Activated CD8-positive, alpha-beta T cell treated with anti-CD3 and anti-CD28 coated beads, Interleukin-2, amount 10 ng/mL, durations not matched to agents 7 days and 5 days (primary cell): Measurements from ENCODE around the gene FUT8. TPM values are rescaled to one million over a fixed set of nuclear protein-coding genes. Genes with fewer than 3 reads are reported as not detected.
A peak's percentile ranks its signal among the peaks of the same experiment; 100 is the strongest.

Source experiments
- ATAC-seq: fragments of 150-1000 bp; cut with Tn5 transposase; one replicate; pipeline ENCODE4 v1.10.0; 2021; ENCODE audit warnings: moderate library complexity
- CTCF ChIA-PET: fragments of 350-600 bp; sonication (Branson Sonifier 250); formaldehyde crosslinking; loops from one replicate; lab custom pipeline; 2021; ENCODE audit warnings: antibody characterized with exemption; lab: Charles Lee
- POLR2A ChIA-PET: fragments of 350-600 bp; sonication (Branson Sonifier 250); formaldehyde crosslinking; loops from one replicate; lab custom pipeline; 2021; ENCODE audit warnings: antibody characterized with exemption; lab: Charles Lee
- DNase-seq: peaks from one replicate; pipeline ENCODE4 v3.0.0-alpha.2; 2020
- H3K27ac Mint-ChIP-seq: one replicate; pipeline ENCODE4 v1.8.0; 2021; ENCODE audit warnings: mild to moderate bottlenecking, mixed read lengths
- H3K27me3 Mint-ChIP-seq: one replicate; pipeline ENCODE4 v1.8.0; 2021; ENCODE audit warnings: low read depth, mixed read lengths
- H3K36me3 Mint-ChIP-seq: one replicate; pipeline ENCODE4 v1.8.0; 2021; ENCODE audit warnings: low read depth, mixed read lengths
- H3K4me1 Mint-ChIP-seq: one replicate; pipeline ENCODE4 v1.8.0; 2021; ENCODE audit warnings: low read depth, mixed read lengths
- H3K4me3 Mint-ChIP-seq: one replicate; pipeline ENCODE4 v1.8.0; 2021; ENCODE audit warnings: mild to moderate bottlenecking, mixed read lengths
- H3K9me3 Mint-ChIP-seq: one replicate; pipeline ENCODE4 v1.8.0; 2022; ENCODE audit warnings: mixed read lengths; ENCODE audit not compliant: insufficient read depth
- total RNA-seq, 2 experiments: library from RNA; stranded (reverse); gene quantifications; one replicate each; pipeline ENCODE4 v1.2.3, GENCODE V29; 2021

The FUT8 gene
- total RNA-seq, result 100 to 1,000 TPM in 1 of 2 experiments, 10 to 100 TPM in 1; 99.2 to 101 TPM

DNA sequence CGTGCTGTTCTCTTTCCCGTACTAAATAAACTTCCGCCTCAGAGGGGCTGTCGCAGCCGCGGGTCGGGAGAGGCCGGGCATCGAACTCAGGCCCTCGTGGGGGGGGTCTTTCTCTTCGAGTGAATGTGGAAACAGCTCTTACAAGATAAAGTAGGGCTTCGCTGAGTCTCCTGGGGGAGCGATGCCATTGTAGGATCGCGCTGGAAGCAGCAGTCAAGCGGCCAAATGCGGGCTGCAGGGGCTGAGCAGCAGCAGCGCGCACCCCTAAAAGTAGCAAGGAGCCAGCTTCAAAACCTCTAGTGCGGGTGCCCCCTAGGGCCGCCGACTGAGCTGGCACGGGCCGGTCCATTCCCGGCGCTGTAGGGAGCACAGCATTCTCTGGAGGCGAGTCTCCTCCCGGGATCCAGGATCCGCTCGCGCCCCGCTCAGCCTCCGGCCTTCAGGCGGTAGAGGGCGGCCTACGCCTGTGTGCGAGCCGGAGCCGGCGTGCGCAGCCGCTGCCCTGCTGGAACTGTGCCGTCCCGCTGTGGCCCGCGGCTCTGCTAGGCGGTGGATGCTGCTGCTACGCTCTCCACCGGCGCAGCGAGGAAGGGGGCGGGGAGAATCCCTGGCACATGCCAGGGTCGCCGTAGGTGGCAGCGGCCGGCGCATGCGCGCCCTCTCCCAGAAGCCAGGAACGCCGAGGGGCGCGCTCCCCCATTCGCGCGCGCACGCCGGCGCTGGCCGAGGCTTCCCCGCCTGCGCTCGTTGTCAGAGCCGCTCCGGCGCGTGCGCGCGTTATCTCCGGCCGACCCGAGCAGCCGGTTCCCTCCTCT is at the start of gene FUT8:
FUT8 (plus strand) TSS at position 699 of the 815 bp plus-strand sequence. CDS start 148,834 bp downstream, outside the sequence.
- DNase-seq, result peak; percentile 95
- ChIA-PET POLR2A (interaction anchor here (0.7 to 5.7 kb wide), 32 partner anchors 11 to 548 kb away, joined by 3 to 77 read pairs (median 4); partner anchors contain the start of gene FNTB), CTCF (interaction anchor here (0.5 to 10.7 kb wide), 35 partner anchors 13 to 658 kb away, joined by 3 to 171 read pairs (median 5); partner anchors contain the start of gene FNTB)
- H3K9me3 Mint-ChIP-seq, result no peaks in the 10 kb centered on the region
- peak; percentile 89 for ATAC-seq
- peaks cover 21% of the 10 kb centered on the region for H3K36me3 Mint-ChIP-seq
- no peaks in the 10 kb centered on the region for H3K27me3 Mint-ChIP-seq
- H3K27ac Mint-ChIP-seq, result peak within 1 kb of the TSS; percentile 98
- peak within 1 kb of the TSS; percentile 100 for H3K4me3 Mint-ChIP-seq
- peaks cover 53% of the 10 kb centered on the region for H3K4me1 Mint-ChIP-seq

- ATAC-seq (no peak), DNase-seq (no peak)
- Mint-ChIP-seq H3K36me3 (peaks cover 40% of the 10 kb centered on the region), H3K27ac (peak overlapping the region; percentile 22), H3K27me3 (no peaks in the 10 kb centered on the region), H3K4me1 (peaks cover 38% of the 10 kb centered on the region), H3K4me3 (no peak overlapping the region), H3K9me3 (no peaks in the 10 kb centered on the region)
- POLR2A ChIA-PET, result no interaction called here
- CTCF ChIA-PET, result no interaction called here
Measured at GRCh38 chr14:65366802-65367565, 45.5 kb upstream of the FUT8 start.

DNA sequence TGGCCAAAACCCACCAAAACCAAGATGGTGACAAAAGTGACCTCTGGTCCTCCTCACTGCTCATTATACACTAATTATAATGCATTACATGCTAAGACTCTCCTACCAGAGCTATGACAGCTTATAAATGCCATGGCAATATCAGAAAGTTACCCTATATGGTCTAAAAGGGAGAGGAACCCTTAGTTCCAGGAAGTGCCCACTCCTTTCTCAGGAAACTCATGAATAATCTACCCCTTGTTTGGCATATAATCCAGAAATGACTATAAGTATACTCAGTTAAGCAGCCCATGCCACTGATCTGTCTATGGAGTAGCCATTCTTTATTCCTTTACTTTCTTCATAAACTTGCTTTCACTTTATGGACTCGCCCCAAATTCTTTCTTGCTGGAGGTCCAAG is 43.0 kb upstream of the FUT8 start:
- peak; percentile 25 for DNase-seq
- peak overlapping the region; percentile 62 for H3K27ac Mint-ChIP-seq
- peaks cover 55% of the 10 kb centered on the region for H3K4me1 Mint-ChIP-seq
- no peaks in the 10 kb centered on the region for H3K9me3 Mint-ChIP-seq
- CTCF ChIA-PET, result interaction anchor here (1.1 to 2.1 kb wide), 2 partner anchors 37 to 83 kb away, joined by 4 to 5 read pairs; no protein-coding TSS in a partner anchor
- no peaks in the 10 kb centered on the region for H3K27me3 Mint-ChIP-seq
- ATAC-seq, result peak; percentile 62
- peak overlapping the region; percentile 6 for H3K4me3 Mint-ChIP-seq
- peaks cover 43% of the 10 kb centered on the region for H3K36me3 Mint-ChIP-seq
- POLR2A ChIA-PET, result interaction anchor here (0.6 kb wide), 1 partner anchor 83 kb away, joined by 3 read pairs; no protein-coding TSS in a partner anchor

- no peaks in the 10 kb centered on the region for H3K27me3 Mint-ChIP-seq
- H3K27ac Mint-ChIP-seq, result peak overlapping the region; percentile 54
- H3K36me3 Mint-ChIP-seq, result peaks cover 47% of the 10 kb centered on the region
- H3K4me3 Mint-ChIP-seq, result no peak overlapping the region
- DNase-seq (no peak), ATAC-seq (no peak)
- ChIA-PET CTCF (interaction anchor here (1.2 to 2.1 kb wide), 5 partner anchors 9 to 84 kb away, joined by 3 to 8 read pairs (median 4); no protein-coding TSS in a partner anchor), POLR2A (interaction anchor here (1.5 kb wide), 1 partner anchor 88 kb away, joined by 5 read pairs; no protein-coding TSS in a partner anchor)
- H3K9me3 Mint-ChIP-seq, result no peaks in the 10 kb centered on the region
- H3K4me1 Mint-ChIP-seq, result peaks cover 53% of the 10 kb centered on the region
Measured at GRCh38 chr14:65370801-65371248, 41.7 kb upstream of the FUT8 start.

DNA sequence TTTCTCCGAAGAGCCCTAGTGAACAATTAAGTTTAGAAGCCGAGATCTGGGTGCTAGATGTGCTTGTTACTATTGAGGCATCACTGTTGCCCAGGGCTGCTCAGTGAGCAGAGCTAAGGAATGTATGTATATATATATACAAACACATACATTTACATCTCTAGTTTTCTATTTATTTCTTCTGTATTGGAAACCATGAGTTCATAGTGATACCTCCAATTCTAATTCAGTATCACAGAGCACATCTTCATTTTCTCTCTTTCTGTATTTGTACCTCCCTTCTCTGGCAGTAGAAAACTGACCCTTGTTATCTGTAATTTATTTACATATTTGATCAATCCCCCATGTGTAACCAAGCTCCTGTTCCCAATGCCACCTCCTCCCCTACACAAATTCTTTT is 40.7 kb upstream of the FUT8 start:
- H3K4me1 Mint-ChIP-seq, result peaks cover 50% of the 10 kb centered on the region
- DNase-seq (no peak), ATAC-seq (no peak)
- peaks cover 50% of the 10 kb centered on the region for H3K36me3 Mint-ChIP-seq
- ChIA-PET POLR2A (interaction anchor here (1.1 to 1.5 kb wide), 2 partner anchors 40 to 89 kb away, joined by 3 to 5 read pairs; no protein-coding TSS in a partner anchor), CTCF (interaction anchor here (1.2 to 2.1 kb wide), 5 partner anchors 10 to 85 kb away, joined by 3 to 8 read pairs (median 4); no protein-coding TSS in a partner anchor)
- no peaks in the 10 kb centered on the region for H3K9me3 Mint-ChIP-seq
- H3K4me3 Mint-ChIP-seq, result no peak overlapping the region
- H3K27me3 Mint-ChIP-seq, result no peaks in the 10 kb centered on the region
- H3K27ac Mint-ChIP-seq, result peak overlapping the region; percentile 2

GRCh38 chr14:65373016-65373670 is 39.4 kb upstream of the FUT8 start:
- ChIA-PET CTCF (interaction anchor here (0.7 kb wide), 1 partner anchor 12 kb away, joined by 3 read pairs; no protein-coding TSS in a partner anchor), POLR2A (interaction anchor here (1.1 kb wide), 2 partner anchors 18 to 38 kb away, joined by 3 read pairs; no protein-coding TSS in a partner anchor)
- Mint-ChIP-seq H3K4me1 (peaks cover 46% of the 10 kb centered on the region), H3K27ac (peak overlapping the region; percentile 44), H3K36me3 (peaks cover 55% of the 10 kb centered on the region), H3K27me3 (no peaks in the 10 kb centered on the region), H3K4me3 (no peak overlapping the region), H3K9me3 (no peaks in the 10 kb centered on the region)
- ATAC-seq (no peak), DNase-seq (no peak)

GRCh38 chr14:65373671-65374039 is 38.9 kb upstream of the FUT8 start:
- POLR2A ChIA-PET, result interaction anchor here (1.1 kb wide), 1 partner anchor 17 kb away, joined by 3 read pairs; no protein-coding TSS in a partner anchor
- H3K27me3 Mint-ChIP-seq, result no peaks in the 10 kb centered on the region
- H3K4me3 Mint-ChIP-seq, result no peak overlapping the region

GRCh38 chr14:65377576-65377975 is 35.0 kb upstream of the FUT8 start:
- POLR2A ChIA-PET, result no interaction called here
- ATAC-seq, result no peak
- H3K4me3 Mint-ChIP-seq, result no peak overlapping the region
- H3K27ac Mint-ChIP-seq, result no peak overlapping the region
- H3K27me3 Mint-ChIP-seq, result no peaks in the 10 kb centered on the region
- no peak for DNase-seq
- CTCF ChIA-PET, result interaction anchor here (1.8 kb wide), 1 partner anchor 34 kb away, joined by 4 read pairs; no protein-coding TSS in a partner anchor
- H3K36me3 Mint-ChIP-seq, result peaks cover 71% of the 10 kb centered on the region
- peaks cover 18% of the 10 kb centered on the region for H3K4me1 Mint-ChIP-seq
- no peaks in the 10 kb centered on the region for H3K9me3 Mint-ChIP-seq

More at GRCh38 chr14:65373671-65374039, 38.9 kb upstream of the FUT8 start:
- ATAC-seq, result no peak
- Mint-ChIP-seq H3K36me3 (peaks cover 59% of the 10 kb centered on the region), H3K9me3 (no peaks in the 10 kb centered on the region), H3K4me1 (peaks cover 46% of the 10 kb centered on the region), H3K27ac (peak overlapping the region; percentile 58)
- CTCF ChIA-PET, result no interaction called here
- DNase-seq, result no peak

DNA sequence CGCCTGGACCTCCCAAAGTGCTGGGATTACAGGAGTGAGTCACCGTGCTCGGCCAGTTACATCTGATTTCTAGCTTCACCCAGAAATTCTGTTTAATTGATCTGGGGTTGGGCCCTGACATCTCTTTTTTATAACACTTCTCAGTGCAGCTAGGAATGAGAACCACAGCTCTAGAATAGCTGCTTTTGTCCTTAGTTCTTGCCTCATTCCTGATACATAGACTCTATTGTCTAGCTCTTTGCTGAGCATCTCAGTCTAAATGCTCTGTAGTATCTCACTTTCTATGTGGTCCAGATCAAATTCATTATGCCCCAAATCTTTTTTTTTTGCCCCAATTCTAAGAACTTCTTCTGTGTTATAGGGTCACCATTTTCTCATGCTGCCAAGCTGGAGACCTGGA is 29.9 kb upstream of the FUT8 start:
- H3K9me3 Mint-ChIP-seq, result no peaks in the 10 kb centered on the region
- no peaks in the 10 kb centered on the region for H3K27me3 Mint-ChIP-seq
- POLR2A ChIA-PET, result no interaction called here
- ATAC-seq (no peak), DNase-seq (no peak)
- peaks cover 51% of the 10 kb centered on the region for H3K36me3 Mint-ChIP-seq
- CTCF ChIA-PET, result interaction anchor here (1.1 kb wide), 1 partner anchor 8 kb away, joined by 3 read pairs; no protein-coding TSS in a partner anchor
- H3K4me1 Mint-ChIP-seq, result peaks cover 5% of the 10 kb centered on the region
- no peak overlapping the region for H3K27ac Mint-ChIP-seq
- H3K4me3 Mint-ChIP-seq, result no peak overlapping the region

DNA sequence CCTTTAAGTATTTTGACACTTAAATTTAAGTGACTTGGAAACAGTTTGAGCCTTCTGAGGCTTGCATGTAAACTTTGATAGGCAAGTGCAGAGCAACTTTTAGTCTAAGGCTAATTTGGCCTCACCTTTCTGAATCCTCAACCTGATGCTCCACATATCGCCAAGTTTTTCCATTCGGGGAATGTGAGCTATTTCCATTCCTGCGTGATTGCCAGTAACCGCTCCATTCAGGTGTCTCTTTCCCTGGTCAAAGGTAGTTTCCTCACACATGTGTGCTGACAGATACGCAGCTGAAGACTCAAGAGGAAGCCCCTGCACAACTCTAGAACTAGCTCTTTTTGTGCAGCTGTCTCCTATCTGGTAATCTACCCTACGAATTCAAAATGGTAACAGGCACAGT is 25.4 kb upstream of the FUT8 start:
- POLR2A ChIA-PET, result interaction anchor here (1.1 kb wide), 1 partner anchor 24 kb away, joined by 5 read pairs; no protein-coding TSS in a partner anchor
- no peak for ATAC-seq
- no peaks in the 10 kb centered on the region for H3K27me3 Mint-ChIP-seq
- CTCF ChIA-PET, result interaction anchor here (1.4 kb wide), 1 partner anchor 24 kb away, joined by 4 read pairs; no protein-coding TSS in a partner anchor
- H3K27ac Mint-ChIP-seq, result no peak overlapping the region
- H3K4me3 Mint-ChIP-seq, result no peak overlapping the region
- no peak for DNase-seq
- no peaks in the 10 kb centered on the region for H3K9me3 Mint-ChIP-seq
- H3K36me3 Mint-ChIP-seq, result peaks cover 35% of the 10 kb centered on the region
- H3K4me1 Mint-ChIP-seq, result peaks cover 13% of the 10 kb centered on the region
